SIG-M5 (cell line): Measurements from ENCODE around the gene RERE.
"Not testable (repeated sequence)": the region's sequence is repeated elsewhere in the genome, so short reads cannot be mapped to it uniquely, and the experiment has no call there.

Experiments used
- DNase-seq: peaks from one replicate; lab custom pipeline; 2025; lab: John Stamatoyannopoulos, UW

The RERE gene

GRCh38 chr1:8380310-8380709, 437.1 kb downstream of the RERE start:
- not testable (repeated sequence) for DNase-seq

GRCh38 chr1:8379513-8380186, 437.8 kb downstream of the RERE start:
- DNase-seq = no peak

- DNase-seq = no peak
These were observed 438.4 kb downstream of the RERE start for GRCh38 chr1:8378981-8379470.

- no peak for DNase-seq
These were observed 439.3 kb downstream of the RERE start for GRCh38 chr1:8378178-8378577.

GRCh38 chr1:8377271-8377981, 440.0 kb downstream of the RERE start:
- DNase-seq = no peak

GRCh38 chr1:8376358-8376840, 441.0 kb downstream of the RERE start:
- DNase-seq = no peak

- DNase-seq = no peak
These were observed 442.6 kb downstream of the RERE start for GRCh38 chr1:8374812-8375211.

- DNase-seq = no peak
These were observed 443.1 kb downstream of the RERE start for GRCh38 chr1:8374356-8374755.

GRCh38 chr1:8373581-8374241, 443.7 kb downstream of the RERE start:
- DNase-seq = no peak

GRCh38 chr1:8373125-8373524, 444.3 kb downstream of the RERE start:
- no peak for DNase-seq

GRCh38 chr1:8371372-8371991, 446.0 kb downstream of the RERE start:
- no peak for DNase-seq

GRCh38 chr1:8370905-8371315, 446.5 kb downstream of the RERE start:
- no peak for DNase-seq

- DNase-seq = no peak
These were observed 447.2 kb downstream of the RERE start for GRCh38 chr1:8370046-8370881.

GRCh38 chr1:8368956-8369639, 448.3 kb downstream of the RERE start:
- no peak for DNase-seq

- no peak for DNase-seq
These were observed 449.8 kb downstream of the RERE start for GRCh38 chr1:8367571-8368194.

GRCh38 chr1:8365661-8366362, 451.6 kb downstream of the RERE start:
- no peak for DNase-seq

- DNase-seq = no peak
These were observed 452.7 kb downstream of the RERE start for GRCh38 chr1:8364528-8365442.

GRCh38 chr1:8363767-8364301, 453.6 kb downstream of the RERE start:
- no peak for DNase-seq
